SJSA1 (cell line): ENCODE measurements around the gene GUK1. TPM values are rescaled to one million over a fixed set of nuclear protein-coding genes. Genes with fewer than 3 reads are reported as not detected.
A peak's percentile ranks its signal among the peaks of the same experiment; 100 is the strongest.
"Not testable (repeated sequence)": the region's sequence is repeated elsewhere in the genome, so short reads cannot be mapped to it uniquely, and the experiment has no call there.

Experiments
- DNase-seq, 2 experiments: peaks; one replicate each; pipeline ENCODE4 v3.0.0-alpha.2; 2015 to 2020; ENCODE audit warnings: low spot score in 2 of 2, low read depth in 1 of 2
- H3K27ac ChIP-seq: fragments of 250-450 bp; sonication (Bioruptor Pico); 2 replicates; pipeline ENCODE4 v1.5.1; 2020; ENCODE audit warnings: mild to moderate bottlenecking, moderate library complexity
- H3K27me3 ChIP-seq: fragments of 250-450 bp; sonication (Bioruptor Pico); replicated peaks from 2 replicates; pipeline ENCODE4 v1.5.1; 2020; ENCODE audit warnings: mild to moderate bottlenecking, moderate library complexity
- H3K36me3 ChIP-seq: fragments of 250-450 bp; sonication (Bioruptor Pico); 2 replicates; pipeline ENCODE4 v1.5.1; 2020; ENCODE audit warnings: mild to moderate bottlenecking
- H3K4me1 ChIP-seq: fragments of 250-450 bp; sonication (Bioruptor Pico); replicated peaks from 2 replicates; pipeline ENCODE4 v1.6.1; 2021; ENCODE audit warnings: mild to moderate bottlenecking
- H3K4me3 ChIP-seq: fragments of 250-450 bp; sonication (Bioruptor Pico); 2 replicates; pipeline ENCODE4 v1.5.1; 2020; ENCODE audit warnings: mild to moderate bottlenecking
- H3K9me3 ChIP-seq: fragments of 250-450 bp; sonication (Bioruptor Pico); replicated peaks from 2 replicates; pipeline ENCODE4 v1.5.1; 2020; ENCODE audit warnings: mild to moderate bottlenecking
- total RNA-seq: library from RNA; depleted of rRNA; stranded (reverse); fragments of >200 nt; shearing (Covaris generic); gene quantifications from 2 replicates; pipeline ENCODE4 v1.2.3, GENCODE V29; 2014

GUK1 gene
- total RNA-seq, 1 experiment from 2014 or later, result 334 TPM

- no peaks in the 10 kb centered on the region for H3K27me3 ChIP-seq
- H3K36me3 ChIP-seq, result no peaks in the 10 kb centered on the region
- H3K27ac ChIP-seq, result no peak overlapping the region
- H3K4me3 ChIP-seq, result no peak overlapping the region
- no peaks in the 10 kb centered on the region for H3K9me3 ChIP-seq
- DNase-seq, result peak in 1 of 2 experiments; percentile 20
- no peaks in the 10 kb centered on the region for H3K4me1 ChIP-seq
Observed at GRCh38 chr1:228180959-228181644, 41.0 kb downstream of the GUK1 start.

DNA sequence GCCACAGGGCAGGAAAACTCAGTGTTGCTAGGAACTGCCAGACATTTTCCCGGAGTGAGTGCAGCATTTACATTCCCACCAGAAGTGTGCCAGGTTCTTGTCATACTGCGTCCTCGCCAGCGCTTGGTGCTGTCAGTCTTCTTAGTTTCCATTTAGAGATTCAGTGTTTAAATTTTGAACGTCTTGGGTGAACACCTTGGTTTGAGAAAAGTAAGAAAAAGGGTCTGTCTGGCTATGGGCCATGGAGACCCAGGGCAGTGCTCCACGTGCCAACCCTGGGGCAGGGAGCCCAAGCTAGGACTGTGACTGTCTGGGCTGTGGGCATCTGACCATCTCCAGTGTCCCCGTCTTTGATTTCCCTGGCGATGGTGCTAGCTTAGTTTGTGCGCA, 41.6 kb downstream of the GUK1 start:
- Histone ChIP-seq H3K4me3 (no peak overlapping the region), H3K27me3 (no peaks in the 10 kb centered on the region), H3K27ac (no peak overlapping the region), H3K9me3 (no peaks in the 10 kb centered on the region), H3K36me3 (no peaks in the 10 kb centered on the region), H3K4me1 (no peaks in the 10 kb centered on the region)
- peak in 1 of 2 experiments; percentile 16 for DNase-seq

- DNase-seq, result peak in 1 of 2 experiments; percentile 30
- Histone ChIP-seq H3K4me3 (no peak overlapping the region), H3K27me3 (no peaks in the 10 kb centered on the region), H3K9me3 (no peaks in the 10 kb centered on the region), H3K27ac (no peak overlapping the region), H3K4me1 (no peaks in the 10 kb centered on the region), H3K36me3 (no peaks in the 10 kb centered on the region)
Observed at GRCh38 chr1:228182296-228183030, 42.4 kb downstream of the GUK1 start.

DNA sequence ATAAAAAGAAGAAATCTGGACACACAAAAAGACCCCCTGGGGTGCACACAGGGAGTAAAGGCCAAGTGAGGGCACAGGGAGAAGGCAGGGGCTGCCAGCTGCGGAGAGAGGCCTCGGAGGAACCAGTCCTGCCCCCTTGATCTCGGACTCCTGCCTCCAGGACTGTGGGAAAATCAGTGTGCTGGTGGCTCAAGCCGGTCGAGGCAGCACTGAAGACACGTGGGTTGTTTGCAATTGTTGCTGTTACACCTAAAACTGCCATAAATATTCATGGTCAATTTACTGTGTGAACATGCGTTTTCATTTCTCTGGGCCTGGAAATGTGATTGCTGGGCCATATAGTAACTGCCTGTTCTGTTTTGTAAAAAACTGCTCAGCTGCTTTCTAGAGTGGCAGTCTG, 44.1 kb downstream of the GUK1 start:
- Histone ChIP-seq H3K9me3 (no peaks in the 10 kb centered on the region), H3K36me3 (no peaks in the 10 kb centered on the region), H3K27me3 (no peaks in the 10 kb centered on the region), H3K4me3 (no peak overlapping the region), H3K27ac (no peak overlapping the region), H3K4me1 (no peaks in the 10 kb centered on the region)
- peak in 1 of 2 experiments; percentile 25 for DNase-seq

DNA sequence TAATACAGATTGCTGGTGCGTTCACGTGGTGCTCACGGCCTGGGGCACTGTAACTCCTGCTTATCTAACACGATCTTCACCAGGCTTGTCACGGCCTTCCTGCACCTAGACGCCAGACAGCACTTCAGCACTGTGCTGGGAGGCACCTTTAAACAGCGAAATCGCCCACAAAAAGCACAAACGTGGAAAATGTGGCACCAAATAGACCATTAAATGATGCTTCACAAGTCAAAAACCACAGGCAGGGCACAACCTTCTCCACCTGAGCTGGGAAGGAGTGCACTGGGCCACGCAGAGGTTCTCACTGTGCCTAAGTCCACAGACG, 45.5 kb downstream of the GUK1 start:
- H3K36me3 ChIP-seq, result no peaks in the 10 kb centered on the region
- peak in 1 of 2 experiments; percentile 12 for DNase-seq

GRCh38 chr1:228188249-228188648, 48.2 kb downstream of the GUK1 start:
- not testable (repeated sequence) for H3K9me3 ChIP-seq, H3K4me3 ChIP-seq, H3K27ac ChIP-seq, H3K4me1 ChIP-seq, DNase-seq, H3K36me3 ChIP-seq, H3K27me3 ChIP-seq

More for the DNA sequence above, 45.5 kb downstream of the GUK1 start:
- H3K4me3 ChIP-seq, result no peak overlapping the region
- no peak overlapping the region for H3K27ac ChIP-seq
- no peaks in the 10 kb centered on the region for H3K27me3 ChIP-seq
- H3K4me1 ChIP-seq, result no peaks in the 10 kb centered on the region
- no peaks in the 10 kb centered on the region for H3K9me3 ChIP-seq

DNA sequence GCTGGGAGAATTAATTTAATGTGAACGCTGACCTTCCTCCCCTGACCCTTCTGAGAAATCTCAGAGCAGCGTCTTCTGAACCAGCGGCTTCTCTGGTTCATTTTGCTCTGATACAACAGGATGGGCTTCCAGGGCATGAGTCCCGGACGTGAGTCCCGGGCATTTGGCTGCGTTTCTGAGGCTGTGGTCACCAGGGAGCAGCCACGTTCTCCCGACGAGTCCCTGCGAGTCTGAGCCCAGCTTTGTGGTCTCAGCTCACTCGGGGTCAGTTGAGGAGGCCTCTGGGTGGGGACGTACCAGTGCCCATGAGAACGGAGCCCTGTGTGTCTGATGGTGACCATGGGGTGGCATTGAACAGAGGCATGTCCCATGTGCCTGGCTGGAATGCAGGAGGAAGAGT, 50.1 kb downstream of the GUK1 start:
- no peaks in the 10 kb centered on the region for H3K27me3 ChIP-seq
- H3K4me1 ChIP-seq, result no peaks in the 10 kb centered on the region
- H3K4me3 ChIP-seq, result no peak overlapping the region
- peak in 1 of 2 experiments; percentile 35 for DNase-seq
- H3K9me3 ChIP-seq, result no peaks in the 10 kb centered on the region
- H3K27ac ChIP-seq, result no peak overlapping the region
- H3K36me3 ChIP-seq, result no peaks in the 10 kb centered on the region

DNA sequence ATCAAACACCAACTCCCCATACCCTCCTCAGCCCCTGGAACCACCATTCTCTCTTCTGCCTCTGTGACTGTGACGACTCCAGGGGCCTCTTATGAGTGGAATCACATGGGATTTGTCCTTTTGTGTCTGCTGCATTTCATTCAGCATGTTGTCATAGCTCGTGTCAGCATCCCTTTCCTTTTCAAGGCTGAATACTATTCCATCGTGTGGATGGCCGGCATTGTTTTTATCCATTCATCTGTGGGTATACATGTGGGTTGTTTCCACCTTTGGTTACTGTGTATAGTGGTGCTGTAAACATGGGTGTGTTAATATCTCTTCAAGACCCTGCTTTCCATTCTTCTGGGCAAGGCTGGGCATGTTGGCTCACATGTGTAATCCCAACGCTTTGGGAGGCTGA, 50.7 kb downstream of the GUK1 start:
- peak in 1 of 2 experiments; percentile 14 for DNase-seq
- H3K27ac ChIP-seq, result no peak overlapping the region
- no peaks in the 10 kb centered on the region for H3K27me3 ChIP-seq
- no peaks in the 10 kb centered on the region for H3K9me3 ChIP-seq
- H3K4me1 ChIP-seq, result no peaks in the 10 kb centered on the region
- no peak overlapping the region for H3K4me3 ChIP-seq
- H3K36me3 ChIP-seq, result no peaks in the 10 kb centered on the region

- H3K4me1 ChIP-seq, result no peaks in the 10 kb centered on the region
- no peak overlapping the region for H3K27ac ChIP-seq
- peaks cover 14% of the 10 kb centered on the region; the same call in 1 of the 2 replicates for H3K9me3 ChIP-seq
- peak in 1 of 2 experiments; percentile 22 for DNase-seq
- H3K36me3 ChIP-seq, result no peaks in the 10 kb centered on the region
- H3K4me3 ChIP-seq, result no peak overlapping the region
- H3K27me3 ChIP-seq, result no peaks in the 10 kb centered on the region
Observed at GRCh38 chr1:228194436-228194835, 54.4 kb downstream of the GUK1 start.

DNA sequence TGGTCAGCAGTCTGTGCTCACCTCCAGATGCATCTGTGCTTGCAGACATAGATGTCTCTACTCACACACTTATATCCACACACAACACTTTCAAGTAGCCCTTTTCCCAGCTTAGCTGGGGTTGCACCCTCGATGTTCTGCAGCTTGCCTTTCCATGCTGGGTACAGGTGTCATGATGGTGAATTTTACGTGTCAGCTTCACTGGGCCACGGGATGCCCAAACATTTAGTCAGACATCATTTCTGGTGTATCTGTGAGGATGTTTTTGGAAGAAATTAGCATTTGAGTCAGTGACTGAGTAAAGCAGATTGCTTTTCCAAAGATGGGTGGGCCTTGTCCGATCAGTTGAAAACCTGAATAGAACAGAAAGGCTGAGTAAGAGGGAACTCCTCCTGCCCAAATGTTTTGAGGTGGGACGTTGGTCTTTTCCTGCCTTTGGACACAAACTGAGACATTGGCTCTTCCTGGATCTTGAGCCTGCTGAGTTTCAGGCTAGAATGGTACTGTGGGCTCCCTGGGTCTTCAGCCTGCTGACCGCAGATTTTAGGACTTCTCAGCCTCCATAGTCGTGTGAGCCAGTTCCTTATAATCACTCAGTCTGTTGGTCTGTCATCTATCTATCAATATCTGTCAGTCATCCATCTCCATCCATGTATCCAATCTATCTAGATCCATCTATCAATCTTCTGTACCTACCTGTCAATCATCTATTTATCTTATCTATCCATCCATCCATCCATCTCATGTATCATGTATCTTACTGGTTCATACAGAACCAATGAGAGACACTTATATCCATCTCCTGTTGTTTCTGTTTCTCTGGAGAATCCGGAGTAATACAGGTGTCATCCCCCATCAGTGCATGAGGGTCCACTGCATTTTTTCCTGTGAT, 55.1 kb downstream of the GUK1 start:
- Histone ChIP-seq H3K4me3 (no peak overlapping the region), H3K27ac (no peak overlapping the region), H3K36me3 (no peaks in the 10 kb centered on the region), H3K9me3 (peaks cover 14% of the 10 kb centered on the region; the same call in 1 of the 2 replicates), H3K4me1 (no peaks in the 10 kb centered on the region), H3K27me3 (no peaks in the 10 kb centered on the region)
- peak in 1 of 2 experiments; percentile 11 for DNase-seq

DNA sequence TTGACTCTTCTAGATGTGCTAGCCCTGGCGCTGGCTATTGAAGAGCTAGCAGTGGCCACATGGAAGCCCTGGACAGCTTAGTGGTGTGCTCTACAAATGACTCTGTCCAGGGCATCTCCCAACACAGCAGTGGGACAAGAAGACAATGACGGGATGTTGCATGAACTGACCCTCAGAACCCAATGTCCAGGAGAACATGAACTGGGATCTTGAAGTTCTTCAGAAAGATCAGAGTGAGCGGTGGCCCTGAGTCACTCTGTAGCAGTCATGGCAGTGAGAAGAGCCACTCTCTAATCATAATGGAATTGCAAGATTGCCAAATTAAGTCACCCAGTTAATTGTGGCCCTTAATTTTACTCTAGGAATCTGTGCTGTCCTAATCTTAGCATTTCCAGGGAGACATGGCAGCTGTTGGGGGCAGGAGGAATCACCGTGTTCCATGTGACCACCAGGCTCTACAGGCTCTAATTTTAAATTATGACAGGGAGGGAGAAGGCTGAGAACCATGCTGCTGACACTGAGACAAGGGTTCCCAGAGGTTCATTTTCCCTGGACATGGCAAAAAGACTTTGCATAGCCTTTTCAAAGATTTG, 57.6 kb downstream of the GUK1 start:
- Histone ChIP-seq H3K27me3 (no peaks in the 10 kb centered on the region), H3K36me3 (no peaks in the 10 kb centered on the region), H3K27ac (no peak overlapping the region), H3K4me1 (no peaks in the 10 kb centered on the region), H3K4me3 (no peak overlapping the region), H3K9me3 (peaks cover 14% of the 10 kb centered on the region; the same call in 1 of the 2 replicates)
- DNase-seq, result peak in 1 of 2 experiments; percentile 7
